Upper lobe of right lung (tissue), 1 donor: ENCODE measurements around the gene OSBP2. TPM values are rescaled to one million over a fixed set of nuclear protein-coding genes. Genes with fewer than 3 reads are reported as not detected.

Experiments used
- ATAC-seq: fragments of 200-7000 bp; cut with Tn5 transposase; one replicate; pipeline ENCODE4 v1.9.1; 2020; ENCODE audit warnings: mild to moderate bottlenecking, moderate library complexity
- DNase-seq: peaks from one replicate; pipeline ENCODE4 v3.0.0-alpha.2; 2020
- H3K27ac ChIP-seq: fragments of 200-600 bp; one replicate; pipeline ENCODE4 v1.8.0; 2022
- H3K27me3 ChIP-seq: fragments of 200-600 bp; one replicate; pipeline ENCODE4 v1.8.0; 2022; ENCODE audit warnings: mild to moderate bottlenecking
- H3K36me3 ChIP-seq: fragments of 200-600 bp; one replicate; pipeline ENCODE4 v1.8.0; 2022
- H3K4me1 ChIP-seq: fragments of 200-600 bp; one replicate; pipeline ENCODE4 v1.8.0; 2022
- H3K4me3 ChIP-seq: fragments of 200-600 bp; one replicate; pipeline ENCODE4 v1.8.0; 2022; ENCODE audit warnings: mild to moderate bottlenecking
- H3K9me3 ChIP-seq: fragments of 200-600 bp; one replicate; pipeline ENCODE4 v1.8.0; 2022
- intact Hi-C: fragments of 100-400 bp; cut with DNase I; formaldehyde crosslinking; loops from one replicate; pipeline ENCODE4 v1.11.0; 2022
- total RNA-seq: library from RNA; stranded (reverse); fragmentation: NEBNext Ultra II Directional; extraction: Animal tissue kit (Norgen Biotek cat#: 25700); gene quantifications from one replicate; pipeline ENCODE4 v1.2.1, GENCODE V29; 2021
- TF ChIP-seq, protein P1 (sequence below): fragments of 200-600 bp; IDR thresholded peaks from one replicate; pipeline ENCODE4 v1.8.0; 2022; ENCODE audit warnings: antibody characterized with exemption
- donor health status: DM: no; HTN: yes; CAD: no; lungs with severe emphysema.

OSBP2 gene
- total RNA-seq, 1 donor from 2014 or later: 6.0 TPM

DNA sequence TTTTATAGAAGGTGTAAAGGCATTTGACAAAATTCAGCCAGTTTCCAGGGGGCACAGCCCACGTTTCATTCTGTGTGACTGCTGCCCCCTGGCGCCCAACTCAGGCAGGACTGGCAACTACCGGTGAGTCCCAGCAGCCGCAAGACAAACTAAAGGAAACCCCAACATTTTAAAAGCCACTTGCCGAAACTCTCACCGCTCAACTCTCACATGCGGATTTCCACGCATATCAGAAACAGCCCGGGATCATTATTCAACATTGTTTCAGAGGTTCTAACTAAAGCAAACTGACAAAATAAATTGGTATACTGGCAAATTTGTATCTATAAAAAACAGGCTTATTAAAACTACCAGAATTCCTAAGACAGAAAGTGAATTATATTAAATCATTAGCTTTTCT lies 225.7 kb downstream of the OSBP2 start:
- DNase-seq (peak; percentile 88), ATAC-seq (peak; percentile 87)
- Histone ChIP-seq H3K9me3 (peaks cover 8% of the 10 kb centered on the region), H3K27ac (no peak overlapping the region), H3K4me1 (no peaks in the 10 kb centered on the region), H3K4me3 (no peak overlapping the region), H3K27me3 (no peaks in the 10 kb centered on the region), H3K36me3 (no peaks in the 10 kb centered on the region)
- TF ChIP-seq, protein P1, sequence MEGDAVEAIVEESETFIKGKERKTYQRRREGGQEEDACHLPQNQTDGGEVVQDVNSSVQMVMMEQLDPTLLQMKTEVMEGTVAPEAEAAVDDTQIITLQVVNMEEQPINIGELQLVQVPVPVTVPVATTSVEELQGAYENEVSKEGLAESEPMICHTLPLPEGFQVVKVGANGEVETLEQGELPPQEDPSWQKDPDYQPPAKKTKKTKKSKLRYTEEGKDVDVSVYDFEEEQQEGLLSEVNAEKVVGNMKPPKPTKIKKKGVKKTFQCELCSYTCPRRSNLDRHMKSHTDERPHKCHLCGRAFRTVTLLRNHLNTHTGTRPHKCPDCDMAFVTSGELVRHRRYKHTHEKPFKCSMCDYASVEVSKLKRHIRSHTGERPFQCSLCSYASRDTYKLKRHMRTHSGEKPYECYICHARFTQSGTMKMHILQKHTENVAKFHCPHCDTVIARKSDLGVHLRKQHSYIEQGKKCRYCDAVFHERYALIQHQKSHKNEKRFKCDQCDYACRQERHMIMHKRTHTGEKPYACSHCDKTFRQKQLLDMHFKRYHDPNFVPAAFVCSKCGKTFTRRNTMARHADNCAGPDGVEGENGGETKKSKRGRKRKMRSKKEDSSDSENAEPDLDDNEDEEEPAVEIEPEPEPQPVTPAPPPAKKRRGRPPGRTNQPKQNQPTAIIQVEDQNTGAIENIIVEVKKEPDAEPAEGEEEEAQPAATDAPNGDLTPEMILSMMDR: peak; percentile 96
- intact Hi-C loops: loop anchor here (5.0 kb wide), 1 partner anchor 158 kb away; no protein-coding TSS in a partner anchor

DNA sequence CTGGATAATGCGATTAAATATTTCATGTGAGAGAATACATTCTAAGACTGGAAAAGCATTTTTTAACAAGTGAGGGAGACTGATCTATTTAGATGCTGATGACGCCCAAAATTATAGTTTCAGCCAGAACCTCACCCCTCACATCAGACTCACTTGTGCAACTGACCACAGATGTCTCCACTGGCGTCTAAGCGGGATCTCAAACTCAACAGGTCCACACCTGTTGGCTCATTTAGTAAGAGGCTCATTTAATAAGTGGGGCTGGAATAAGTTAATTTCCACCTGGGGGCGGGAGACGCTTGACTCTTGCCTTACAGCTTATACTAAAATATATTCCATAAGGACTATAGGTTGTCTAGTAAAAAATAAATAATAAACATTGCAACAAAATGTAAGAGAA lies 226.4 kb downstream of the OSBP2 start:
- Histone ChIP-seq H3K27ac (no peak overlapping the region), H3K36me3 (peaks cover 2% of the 10 kb centered on the region), H3K9me3 (peaks cover 2% of the 10 kb centered on the region), H3K4me1 (no peaks in the 10 kb centered on the region), H3K4me3 (peak overlapping the region; percentile 49), H3K27me3 (no peaks in the 10 kb centered on the region)
- TF ChIP-seq, protein P1: no peak
- no peak for DNase-seq
- ATAC-seq: no peak
- intact Hi-C loops: loop anchor here (5.0 kb wide), 1 partner anchor 159 kb away; no protein-coding TSS in a partner anchor

DNA sequence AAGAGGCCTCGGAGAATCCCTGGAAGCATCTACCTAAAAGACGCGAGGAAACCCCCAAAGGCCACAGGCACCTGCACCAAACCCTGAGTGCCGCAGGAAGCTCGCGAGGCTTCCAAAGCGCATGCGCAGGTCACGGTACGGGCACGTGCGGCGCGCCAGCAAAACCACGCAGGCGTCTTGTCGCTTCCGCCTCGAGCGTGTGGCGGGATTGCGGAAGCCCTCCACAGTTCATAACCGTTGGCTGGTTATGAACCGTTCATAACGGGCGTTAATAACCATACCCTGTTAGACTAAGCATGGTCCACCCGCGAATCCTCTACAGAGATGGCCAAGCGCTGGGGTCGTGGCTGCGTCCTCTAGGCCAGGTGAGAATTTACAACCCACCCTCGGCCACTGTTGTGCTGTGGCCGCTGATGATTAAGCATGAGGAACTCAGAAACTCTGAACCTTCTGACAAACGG lies 227.5 kb downstream of the OSBP2 start:
- peak overlapping the region; percentile 21 for H3K27ac ChIP-seq
- peak; percentile 72 for ATAC-seq
- no peaks in the 10 kb centered on the region for H3K9me3 ChIP-seq
- peak; percentile 87 for DNase-seq
- intact Hi-C loops: loop anchor here (5.0 kb wide), 1 partner anchor 160 kb away; no protein-coding TSS in a partner anchor
- H3K4me3 ChIP-seq: peak overlapping the region; percentile 49
- no peaks in the 10 kb centered on the region for H3K4me1 ChIP-seq
- peaks cover 12% of the 10 kb centered on the region for H3K36me3 ChIP-seq
- H3K27me3 ChIP-seq: no peaks in the 10 kb centered on the region
- TF ChIP-seq, protein P1: no peak

DNA sequence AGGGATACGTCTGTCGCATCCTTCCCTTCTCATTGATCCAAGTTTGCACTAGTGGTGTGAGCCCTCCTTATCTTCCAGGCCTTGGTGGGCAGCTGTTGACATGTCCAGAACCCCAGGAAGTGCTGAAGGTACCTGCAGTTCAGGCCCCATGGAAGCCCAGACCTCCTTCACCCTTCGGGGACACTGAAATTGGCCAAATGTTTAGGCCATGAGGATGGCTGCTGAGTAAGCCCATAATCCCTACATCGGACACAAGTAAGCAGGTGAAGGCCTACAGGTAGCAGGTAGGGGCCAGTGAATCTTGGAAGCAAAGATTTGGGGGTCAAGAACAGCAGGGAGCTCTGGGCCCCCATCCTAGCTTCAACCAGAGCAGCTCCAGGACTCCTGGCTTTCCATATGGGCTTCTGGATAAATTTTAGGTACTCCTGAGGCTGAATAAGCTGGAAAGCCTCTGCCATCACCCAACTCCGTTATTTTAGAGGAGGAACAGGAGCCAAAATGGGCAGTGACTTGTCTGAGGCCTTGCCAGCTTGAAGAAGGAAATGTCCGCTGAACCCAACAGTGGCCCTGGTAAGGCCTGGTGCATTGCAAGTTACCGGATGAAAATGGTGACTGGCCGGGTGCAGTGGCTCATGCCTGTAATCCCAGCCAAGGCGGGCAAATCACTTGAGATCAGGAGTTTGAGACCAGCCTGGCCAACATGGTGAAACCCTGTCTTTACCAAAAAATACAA lies 228.7 kb downstream of the OSBP2 start:
- H3K9me3 ChIP-seq: no peaks in the 10 kb centered on the region
- TF ChIP-seq, protein P1: no peak
- no peak for DNase-seq
- no peaks in the 10 kb centered on the region for H3K27me3 ChIP-seq
- intact Hi-C loops: loop anchor here (5.0 kb wide), 1 partner anchor 161 kb away; no protein-coding TSS in a partner anchor
- ATAC-seq: no peak
- no peaks in the 10 kb centered on the region for H3K4me1 ChIP-seq
- peaks cover 23% of the 10 kb centered on the region for H3K36me3 ChIP-seq
- H3K27ac ChIP-seq: no peak overlapping the region
- H3K4me3 ChIP-seq: no peak overlapping the region

DNA sequence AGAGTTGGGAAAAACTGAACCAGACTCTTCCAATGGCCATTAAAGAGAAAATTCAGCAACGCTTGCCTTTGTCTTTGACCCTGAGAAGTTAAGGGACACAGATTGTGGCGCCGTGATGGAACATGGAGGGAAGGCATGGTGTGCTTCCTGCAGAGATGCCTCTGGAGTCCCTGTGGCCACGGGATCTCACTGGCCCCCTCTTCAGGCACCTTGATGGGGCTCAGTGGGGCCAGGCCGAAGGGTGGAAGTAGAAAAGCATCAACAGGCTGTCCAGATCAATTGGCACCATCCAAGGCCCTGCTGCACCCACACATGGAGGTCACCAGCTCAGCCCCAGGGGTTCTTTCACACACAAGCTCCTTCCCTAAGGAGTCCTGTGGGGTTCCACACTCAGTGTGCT lies 231.0 kb downstream of the OSBP2 start:
- no peak for ATAC-seq

More for the DNA sequence above, 231.0 kb downstream of the OSBP2 start:
- Histone ChIP-seq H3K27me3 (no peaks in the 10 kb centered on the region), H3K9me3 (no peaks in the 10 kb centered on the region), H3K4me3 (no peak overlapping the region), H3K4me1 (no peaks in the 10 kb centered on the region), H3K27ac (no peak overlapping the region), H3K36me3 (peaks cover 46% of the 10 kb centered on the region)
- no peak for DNase-seq
- TF ChIP-seq, protein P1: no peak
- intact Hi-C loops: no loop called here
